LNCAP (cell line): ENCODE results near the gene CACNG7.

Source experiments
- CTCF ChIP-seq: fragments of 450-650 bp; IDR thresholded peaks from 2 replicates; pipeline ENCODE4 v1.5.1; 2017; ENCODE audit warnings: mild to moderate bottlenecking

CACNG7 gene

GRCh38 chr19:53953383-53953782 lies 44.3 kb downstream of the CACNG7 start:
- TF ChIP-seq CTCF: no peak

- no peak for TF ChIP-seq CTCF
These were observed 48.5 kb downstream of the CACNG7 start for GRCh38 chr19:53957448-53958167.

GRCh38 chr19:53958168-53958571 lies 49.1 kb downstream of the CACNG7 start:
- TF ChIP-seq CTCF: no peak

GRCh38 chr19:53958823-53959757 lies 50.0 kb downstream of the CACNG7 start:
- no peak for TF ChIP-seq CTCF

- TF ChIP-seq CTCF: no peak
These were observed 51.1 kb downstream of the CACNG7 start for GRCh38 chr19:53960187-53960586.

- TF ChIP-seq CTCF: no peak
These were observed 51.8 kb downstream of the CACNG7 start for GRCh38 chr19:53960886-53961285.

GRCh38 chr19:53961523-53962356 lies 52.7 kb downstream of the CACNG7 start:
- no peak for TF ChIP-seq CTCF
